ENCODE results near the gene FGF4. TPM values are rescaled to one million over a fixed set of nuclear protein-coding genes. Genes with fewer than 3 reads are reported as not detected.

Gene FGF4
- total and polyA plus RNA-seq, 8 donors = not detected

DNA sequence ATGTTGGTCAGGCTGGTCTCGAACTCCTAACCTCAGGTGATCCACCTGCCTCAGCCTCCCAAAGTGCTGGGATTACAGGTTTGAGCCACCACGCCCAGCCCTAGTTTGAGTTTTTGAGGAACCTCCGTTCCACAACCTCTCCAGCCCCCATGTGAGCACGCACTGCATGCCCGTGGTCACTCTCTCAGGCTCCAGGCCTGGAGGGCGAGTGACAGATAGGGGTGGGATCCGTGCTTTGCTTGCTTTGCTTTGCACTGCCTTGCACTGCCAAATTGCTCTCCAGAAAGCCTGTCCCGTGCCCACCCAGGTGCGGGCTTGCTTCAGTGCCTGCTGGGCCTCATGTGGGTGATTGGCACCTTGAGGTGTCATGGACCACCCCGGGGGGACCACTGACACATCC is 29.9 kb downstream of the FGF4 start:
- no peak overlapping the region for H3K4me3 ChIP-seq
- WGBS, 2 donors = 59 to 68% methylated on average over 10 of the region's 10 CpGs
- TF ChIP-seq, protein P1, sequence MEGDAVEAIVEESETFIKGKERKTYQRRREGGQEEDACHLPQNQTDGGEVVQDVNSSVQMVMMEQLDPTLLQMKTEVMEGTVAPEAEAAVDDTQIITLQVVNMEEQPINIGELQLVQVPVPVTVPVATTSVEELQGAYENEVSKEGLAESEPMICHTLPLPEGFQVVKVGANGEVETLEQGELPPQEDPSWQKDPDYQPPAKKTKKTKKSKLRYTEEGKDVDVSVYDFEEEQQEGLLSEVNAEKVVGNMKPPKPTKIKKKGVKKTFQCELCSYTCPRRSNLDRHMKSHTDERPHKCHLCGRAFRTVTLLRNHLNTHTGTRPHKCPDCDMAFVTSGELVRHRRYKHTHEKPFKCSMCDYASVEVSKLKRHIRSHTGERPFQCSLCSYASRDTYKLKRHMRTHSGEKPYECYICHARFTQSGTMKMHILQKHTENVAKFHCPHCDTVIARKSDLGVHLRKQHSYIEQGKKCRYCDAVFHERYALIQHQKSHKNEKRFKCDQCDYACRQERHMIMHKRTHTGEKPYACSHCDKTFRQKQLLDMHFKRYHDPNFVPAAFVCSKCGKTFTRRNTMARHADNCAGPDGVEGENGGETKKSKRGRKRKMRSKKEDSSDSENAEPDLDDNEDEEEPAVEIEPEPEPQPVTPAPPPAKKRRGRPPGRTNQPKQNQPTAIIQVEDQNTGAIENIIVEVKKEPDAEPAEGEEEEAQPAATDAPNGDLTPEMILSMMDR (IDR thresholded peaks at IDR 0.05) = no peak
- DNase-seq = no peak
- H3K27me3 ChIP-seq = no peaks in the 10 kb centered on the region
- H3K36me3 ChIP-seq = no peaks in the 10 kb centered on the region
- no peak for FAIRE-seq
- H3K9me3 ChIP-seq = no peaks in the 10 kb centered on the region
- intact Hi-C loops (cut with DNase I) = no loop called here
- H3K4me1 ChIP-seq = no peaks in the 10 kb centered on the region
- no peak overlapping the region for H3K27ac ChIP-seq
- no peak for ATAC-seq

GRCh38 chr11:69744435-69744834 is 30.7 kb downstream of the FGF4 start:
- no peaks in the 10 kb centered on the region for H3K27me3 ChIP-seq
- 44 to 55% methylated on average over 7 of the region's 7 CpGs for WGBS, 2 donors
- no peak for DNase-seq
- no peak for ATAC-seq
- intact Hi-C loops (cut with DNase I) = no loop called here
- H3K36me3 ChIP-seq = no peaks in the 10 kb centered on the region
- H3K27ac ChIP-seq = no peak overlapping the region
- TF ChIP-seq, protein P1 (IDR thresholded peaks at IDR 0.05) = no peak
- H3K4me3 ChIP-seq = no peak overlapping the region
- H3K4me1 ChIP-seq = no peaks in the 10 kb centered on the region
- FAIRE-seq = no peak
- no peaks in the 10 kb centered on the region for H3K9me3 ChIP-seq

GRCh38 chr11:69734841-69735240 is 40.3 kb downstream of the FGF4 start:
- Histone ChIP-seq H3K9me3 (no peaks in the 10 kb centered on the region), H3K4me1 (no peaks in the 10 kb centered on the region), H3K4me3 (no peak overlapping the region), H3K27me3 (no peaks in the 10 kb centered on the region), H3K27ac (no peak overlapping the region), H3K36me3 (no peaks in the 10 kb centered on the region)
- ATAC-seq (no peak), FAIRE-seq (no peak), DNase-seq (no peak)
- intact Hi-C loops (cut with DNase I) = no loop called here
- 82 to 83% methylated on average over 3 of the region's 3 CpGs for WGBS, 2 donors
- TF ChIP-seq, protein P1 (IDR thresholded peaks at IDR 0.05) = no peak

DNA sequence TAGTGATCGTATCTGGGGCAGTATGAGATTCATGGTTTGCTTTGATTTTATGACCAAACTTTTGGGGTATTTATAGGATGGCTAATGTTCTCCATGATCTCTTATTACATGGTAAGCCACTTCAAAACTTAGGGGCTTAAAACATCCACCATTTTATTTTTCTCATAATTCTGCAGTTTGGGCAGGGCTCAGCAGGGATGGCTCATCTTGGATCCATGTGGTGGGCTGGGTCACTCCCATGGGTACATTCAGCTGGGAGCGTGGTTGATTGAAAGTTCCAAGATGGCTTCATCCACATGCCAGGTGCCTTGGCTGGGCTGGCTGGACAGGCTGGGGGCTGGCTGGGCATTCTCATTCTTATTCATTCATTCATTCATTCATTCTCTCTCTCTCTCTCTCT is 40.8 kb downstream of the FGF4 start:
- DNase-seq (no peak), ATAC-seq (no peak), FAIRE-seq (no peak)
- TF ChIP-seq, protein P1 (IDR thresholded peaks at IDR 0.05) = no peak
- Histone ChIP-seq H3K4me1 (no peaks in the 10 kb centered on the region), H3K27ac (no peak overlapping the region), H3K36me3 (no peaks in the 10 kb centered on the region), H3K27me3 (no peaks in the 10 kb centered on the region), H3K9me3 (no peaks in the 10 kb centered on the region), H3K4me3 (no peak overlapping the region)
- intact Hi-C loops (cut with DNase I) = no loop called here
- WGBS, 2 donors = 74 to 94% methylated on average over 2 of the region's 2 CpGs

DNA sequence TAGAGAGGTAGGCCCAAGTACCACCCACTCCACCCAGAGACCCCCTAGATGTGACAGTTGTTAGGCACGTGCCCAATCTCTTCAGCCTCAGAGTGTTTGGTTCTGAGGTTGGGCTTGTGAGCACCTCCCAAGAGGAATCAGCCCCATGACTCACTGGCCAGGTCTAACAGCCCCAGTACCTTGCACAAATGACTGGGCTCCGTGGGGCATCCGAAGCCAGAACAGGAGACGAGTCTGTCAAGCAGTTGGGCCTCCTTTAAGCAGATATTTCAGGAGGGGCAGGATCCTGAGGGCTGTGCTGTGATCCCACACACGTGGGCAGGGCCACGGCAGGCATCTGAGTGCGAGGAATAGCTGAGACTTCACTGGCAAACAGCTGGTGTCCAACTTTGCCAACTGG is 42.2 kb downstream of the FGF4 start:
- no peak for ATAC-seq

More for the DNA sequence above, 42.2 kb downstream of the FGF4 start:
- WGBS, 2 donors = 64 to 71% methylated on average over 7 of the region's 7 CpGs
- Histone ChIP-seq H3K27me3 (no peaks in the 10 kb centered on the region), H3K36me3 (no peaks in the 10 kb centered on the region), H3K27ac (no peak overlapping the region), H3K4me1 (no peaks in the 10 kb centered on the region), H3K9me3 (no peaks in the 10 kb centered on the region), H3K4me3 (no peak overlapping the region)
- intact Hi-C loops (cut with DNase I) = no loop called here
- TF ChIP-seq, protein P1 (IDR thresholded peaks at IDR 0.05) = no peak
- FAIRE-seq = no peak
- no peak for DNase-seq
